ENCODE data around the gene TEX35.

The TEX35 gene

DNA sequence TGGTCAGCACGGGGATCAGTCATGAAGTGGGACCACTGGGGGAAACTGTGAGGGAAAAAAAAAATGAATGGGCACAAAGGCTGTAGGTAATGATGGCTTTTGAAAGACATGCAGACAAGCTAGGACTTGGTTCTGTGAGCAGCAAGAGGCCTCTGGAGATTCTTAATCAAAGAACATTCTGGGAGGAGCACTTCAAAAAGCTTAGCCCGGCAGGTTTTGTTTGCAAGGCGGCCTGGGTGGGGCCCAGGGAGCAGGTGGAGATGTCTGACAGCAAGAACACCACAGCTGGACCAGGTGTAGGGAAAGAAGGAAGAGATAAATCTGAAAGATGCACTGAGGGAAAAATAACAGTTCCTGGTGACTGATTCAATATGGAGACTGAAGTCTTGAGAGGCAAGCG is 6.0 kb downstream of the TEX35 start:
- DNase-seq (ENCODE audit: low spot score), result no peak

- DNase-seq (ENCODE audit: low spot score), result no peak
These were observed 7.9 kb downstream of the TEX35 start for GRCh38 chr1:178520803-178521202.

DNA sequence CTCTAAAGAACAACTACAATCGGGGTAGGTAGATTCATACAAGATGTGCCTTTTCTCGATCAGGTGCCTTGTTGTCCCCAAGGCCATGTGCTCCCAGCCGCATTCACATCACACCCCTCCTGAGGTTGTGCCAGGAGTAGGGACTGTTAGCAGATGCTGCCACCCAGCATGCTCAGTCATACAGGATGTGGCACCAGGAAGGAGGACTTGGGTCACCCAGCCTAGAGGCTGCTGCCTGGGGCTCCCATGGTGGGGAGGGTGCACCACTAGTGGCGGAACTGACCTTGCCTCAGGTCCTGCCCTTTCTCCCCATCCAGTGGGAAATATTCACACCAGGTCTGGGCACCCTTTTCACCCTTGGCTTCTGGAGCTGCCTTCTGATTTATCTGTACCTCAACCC is 8.3 kb downstream of the TEX35 start:
- no peak for DNase-seq (ENCODE audit: low spot score)

- no peak for DNase-seq (ENCODE audit: low spot score)
These were observed 14.2 kb downstream of the TEX35 start for GRCh38 chr1:178527117-178527516.

GRCh38 chr1:178528228-178528952 is 15.5 kb downstream of the TEX35 start:
- no peak for DNase-seq (ENCODE audit: low spot score)

GRCh38 chr1:178528953-178529335 is 16.0 kb downstream of the TEX35 start:
- no peak for DNase-seq (ENCODE audit: low spot score)

DNA sequence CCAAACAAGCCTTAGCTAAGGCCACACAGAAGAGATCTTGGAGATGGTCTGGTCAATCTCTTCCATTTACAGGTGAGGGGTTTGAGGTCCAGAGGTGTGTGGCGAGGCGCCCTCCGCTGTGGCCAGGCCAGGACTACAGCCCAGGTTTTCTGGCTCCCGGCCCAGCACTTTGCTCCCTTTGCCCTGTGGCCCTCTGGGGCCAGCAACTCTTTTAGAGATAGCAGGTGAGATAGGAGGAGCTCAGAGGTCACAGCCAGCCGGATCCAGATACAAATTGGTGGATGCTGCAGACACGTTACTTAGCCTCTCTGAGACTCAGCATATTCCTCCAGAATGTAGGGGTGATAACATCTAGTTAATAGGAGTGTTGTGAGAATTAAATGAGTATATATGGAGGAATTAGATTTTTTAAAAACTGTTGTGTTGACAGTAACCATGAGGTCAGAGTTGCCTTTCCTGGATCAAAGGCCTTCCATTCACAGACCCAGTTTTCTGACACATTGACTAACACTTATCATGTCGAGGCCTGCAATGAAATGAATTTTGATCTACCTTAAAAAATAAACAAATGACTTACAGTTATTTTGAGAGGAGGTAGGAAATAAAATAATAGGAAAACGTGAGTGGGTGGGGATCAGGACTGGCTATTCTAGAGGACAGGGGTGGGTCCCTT is 16.6 kb downstream of the TEX35 start:
- DNase-seq (ENCODE audit: low spot score), result no peak

DNA sequence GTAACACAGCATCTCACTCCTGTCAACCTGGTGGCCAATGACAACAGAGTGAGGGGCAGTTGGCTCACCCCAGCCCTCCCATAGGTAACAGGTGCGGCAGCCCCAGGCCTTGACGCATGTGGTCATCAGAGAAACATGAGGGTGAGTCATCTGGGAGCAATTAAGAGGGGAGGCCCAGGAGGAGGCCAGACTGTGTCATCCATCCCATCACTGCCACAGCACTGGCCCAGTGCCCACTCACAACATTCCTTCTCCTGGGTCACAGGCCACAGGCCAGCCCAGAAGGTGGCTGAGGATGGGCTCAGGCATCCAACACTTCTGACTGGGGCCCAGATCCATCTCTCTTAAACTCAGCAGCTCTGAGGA is 17.1 kb downstream of the TEX35 start:
- DNase-seq (ENCODE audit: low spot score), result no peak

- no peak for DNase-seq (ENCODE audit: low spot score)
These were observed 17.6 kb downstream of the TEX35 start for GRCh38 chr1:178530502-178530901.

- DNase-seq (ENCODE audit: low spot score), result no peak
These were observed 19.0 kb downstream of the TEX35 start for GRCh38 chr1:178531887-178532286.

GRCh38 chr1:178532392-178532791 is 19.5 kb downstream of the TEX35 start:
- DNase-seq (ENCODE audit: low spot score), result peak; percentile 89

DNA sequence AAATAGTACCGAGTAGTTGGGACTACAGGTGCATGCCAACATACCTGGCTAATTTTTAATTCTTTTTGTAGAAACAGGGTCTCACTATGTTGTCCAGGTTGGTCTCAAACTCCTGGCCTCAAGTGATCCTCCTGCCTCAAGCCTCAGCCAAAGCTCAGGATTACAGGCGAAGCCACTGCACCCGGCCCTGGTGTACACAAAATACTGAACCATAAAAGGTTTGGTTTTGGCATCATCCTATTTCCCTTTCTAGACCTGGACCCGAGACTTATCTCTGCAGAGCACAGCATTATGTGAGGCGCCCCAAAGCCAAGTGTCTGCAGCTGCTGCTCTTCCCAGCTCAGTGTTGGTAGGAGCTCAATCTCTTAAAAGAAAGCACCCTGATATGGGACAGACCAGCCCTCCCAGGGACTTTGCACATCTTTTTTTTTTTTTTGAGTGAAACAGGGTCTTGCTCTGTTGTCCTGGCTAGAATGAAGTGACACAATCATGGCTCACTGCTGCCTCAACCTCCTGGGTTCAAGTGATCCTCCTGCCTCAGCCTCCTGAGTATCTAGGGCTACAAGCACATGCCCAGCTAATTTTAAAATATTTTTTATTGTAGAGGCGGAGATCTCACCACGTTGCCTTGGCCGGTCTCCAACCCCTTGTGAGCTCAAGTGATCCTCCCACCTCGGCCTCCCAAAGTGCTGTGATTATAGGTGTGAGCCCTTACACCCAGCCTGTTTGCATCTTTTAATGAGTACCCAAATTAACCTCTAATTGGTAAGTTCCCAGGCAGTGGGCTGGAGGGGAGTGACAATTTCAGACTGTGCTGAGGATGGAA is 20.4 kb downstream of the TEX35 start:
- no peak for DNase-seq (ENCODE audit: low spot score)

DNA sequence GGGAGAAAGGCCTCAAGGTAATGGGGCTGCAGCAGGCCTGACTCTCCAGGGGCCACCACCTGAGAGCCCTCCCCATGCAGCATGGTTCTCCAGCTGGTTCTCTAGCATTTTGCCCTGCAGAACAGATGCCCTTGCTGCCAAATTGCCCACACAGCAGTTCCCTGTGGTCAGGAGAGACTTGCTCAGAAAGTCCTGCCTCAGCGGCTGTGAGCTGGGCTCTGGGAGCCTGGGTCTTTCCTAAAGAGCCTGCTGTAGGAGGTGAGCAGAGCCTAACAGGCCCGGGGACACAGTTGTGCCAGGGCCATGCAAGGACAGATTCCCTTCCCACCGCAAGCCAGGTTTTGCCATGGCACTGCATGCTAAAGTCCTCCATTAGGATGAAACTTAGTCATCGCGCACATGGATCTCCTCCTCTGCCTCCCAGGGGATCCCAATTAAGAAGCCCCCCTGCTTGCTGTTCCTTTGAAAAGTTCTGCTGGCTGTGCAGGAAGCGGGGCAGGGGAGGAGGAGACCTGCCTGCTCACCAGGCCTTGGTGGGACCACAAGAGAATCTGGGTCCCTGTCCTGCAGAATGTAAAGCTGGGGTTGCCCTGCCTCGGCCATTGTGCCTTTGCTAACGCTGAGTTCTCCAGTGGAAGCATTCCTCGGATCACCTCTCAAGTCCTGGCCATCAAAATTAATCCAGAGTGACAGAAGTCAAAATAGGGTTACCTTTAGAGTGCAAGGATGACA is 21.4 kb downstream of the TEX35 start:
- DNase-seq (ENCODE audit: low spot score), result no peak

DNA sequence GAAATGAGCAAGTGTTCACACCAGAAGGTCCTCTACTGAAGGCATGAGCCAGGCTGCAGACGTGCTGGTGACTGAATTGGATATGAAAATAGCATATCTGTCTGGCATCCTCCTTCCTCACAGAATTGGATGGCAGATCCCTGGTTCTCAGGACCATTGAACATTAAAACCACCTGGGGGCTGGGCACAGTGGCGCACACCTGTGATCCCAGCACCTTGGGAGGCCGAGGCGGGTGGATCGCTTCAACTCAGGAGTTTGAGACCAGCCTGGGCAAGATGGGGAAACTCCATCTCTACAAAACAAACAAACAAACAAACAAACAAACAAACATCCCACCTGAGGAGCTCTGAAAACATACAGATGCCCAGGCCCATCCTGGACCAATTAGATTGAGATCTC is 23.4 kb downstream of the TEX35 start:
- no peak for DNase-seq (ENCODE audit: low spot score)

- no peak for DNase-seq (ENCODE audit: low spot score)
These were observed 24.0 kb downstream of the TEX35 start for GRCh38 chr1:178536844-178537371.

GRCh38 chr1:178537382-178538090 is 24.6 kb downstream of the TEX35 start:
- no peak for DNase-seq (ENCODE audit: low spot score)

GRCh38 chr1:178538192-178538916 is 25.4 kb downstream of the TEX35 start:
- no peak for DNase-seq (ENCODE audit: low spot score)

- DNase-seq (ENCODE audit: low spot score), result no peak
These were observed 26.4 kb downstream of the TEX35 start for GRCh38 chr1:178539291-178539690.

- no peak for DNase-seq (ENCODE audit: low spot score)
These were observed 27.3 kb downstream of the TEX35 start for GRCh38 chr1:178540204-178540603.

DNA sequence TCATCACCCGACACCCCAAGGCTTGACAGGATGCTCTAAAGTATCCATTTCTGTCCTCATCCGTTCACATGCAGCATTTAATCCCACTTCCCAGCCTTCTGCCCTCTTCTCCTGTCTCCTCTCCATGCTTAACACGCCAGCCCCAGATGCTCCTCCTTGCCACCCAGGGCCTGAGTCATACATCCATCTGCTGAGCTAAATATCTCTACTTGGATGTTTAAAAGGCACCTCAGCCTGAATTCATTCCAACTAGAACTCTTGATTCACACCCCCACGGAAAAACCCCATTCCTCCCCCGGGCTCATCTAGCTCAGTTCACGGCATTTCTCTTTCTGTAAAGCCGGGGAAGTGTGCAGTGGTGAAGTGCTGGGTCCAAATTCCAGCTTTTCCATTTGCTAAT is 27.7 kb downstream of the TEX35 start:
- no peak for DNase-seq (ENCODE audit: low spot score)

DNA sequence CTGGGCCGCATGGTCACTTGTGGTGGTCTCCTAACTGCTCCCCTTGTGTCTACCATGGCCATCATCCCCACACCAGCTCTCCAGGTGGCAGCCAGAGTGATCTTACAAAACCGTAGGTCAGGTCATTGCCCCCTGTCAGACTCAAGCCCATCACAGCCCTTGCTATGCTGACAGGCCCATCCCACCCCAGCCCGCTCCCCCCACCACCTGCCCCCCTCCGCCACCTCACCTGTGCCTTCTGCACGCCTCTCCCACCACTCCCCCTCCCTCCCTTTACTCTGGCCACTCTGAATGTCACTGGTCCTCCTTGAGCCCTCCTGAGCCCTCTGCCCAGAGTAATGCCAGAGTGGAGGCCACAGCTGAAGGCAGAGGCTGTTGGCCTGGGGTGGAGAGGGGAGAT is 28.5 kb downstream of the TEX35 start:
- DNase-seq (ENCODE audit: low spot score), result no peak

Data from ecto neural progenitor cell (in vitro differentiated cells).